ENCODE data around the gene CDH4.

CDH4 gene

GRCh38 chr20:61680096-61680495 lies 428.0 kb downstream of the CDH4 start:
- DNase-seq = no peak

DNA sequence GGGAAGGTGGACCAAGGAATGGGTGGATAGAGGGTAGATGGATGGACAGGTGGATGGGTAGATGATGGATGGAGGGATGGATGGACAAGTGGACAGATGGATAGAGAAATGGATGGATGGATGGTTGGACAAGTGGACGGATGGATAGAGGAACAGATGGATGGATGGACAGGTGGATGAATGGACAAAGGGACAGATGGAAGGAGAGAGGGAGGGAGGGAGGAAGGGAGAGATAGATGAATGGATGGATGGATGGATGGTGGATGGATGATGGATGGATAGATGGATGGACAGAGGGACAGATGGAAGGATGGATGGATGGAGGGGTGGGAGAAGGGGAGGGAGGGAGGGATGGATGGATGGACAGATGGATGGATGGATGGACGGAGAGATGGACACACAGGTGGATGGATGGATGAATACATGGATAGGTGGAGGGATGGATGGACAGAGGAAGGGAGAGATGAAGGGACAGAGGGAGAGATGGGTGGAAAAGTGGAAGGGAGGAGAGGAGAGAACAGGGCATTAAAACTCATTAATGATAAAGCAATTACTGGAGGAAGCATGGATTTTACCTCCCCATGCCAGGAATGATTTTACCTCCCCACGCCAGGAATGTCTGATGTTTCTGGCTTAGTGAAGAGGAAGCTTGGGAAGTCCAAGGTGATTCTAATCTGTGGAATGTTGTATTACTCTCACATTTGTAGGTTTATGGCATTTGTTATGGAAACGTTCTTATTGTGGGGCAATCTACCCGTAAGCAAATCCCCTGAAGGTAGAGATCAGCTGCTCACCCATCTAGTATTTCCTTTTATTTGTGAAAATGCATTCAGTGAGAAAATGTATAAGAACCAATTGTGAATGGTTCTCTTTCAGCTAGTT lies 430.3 kb downstream of the CDH4 start:
- DNase-seq = peak; percentile 29

DNA sequence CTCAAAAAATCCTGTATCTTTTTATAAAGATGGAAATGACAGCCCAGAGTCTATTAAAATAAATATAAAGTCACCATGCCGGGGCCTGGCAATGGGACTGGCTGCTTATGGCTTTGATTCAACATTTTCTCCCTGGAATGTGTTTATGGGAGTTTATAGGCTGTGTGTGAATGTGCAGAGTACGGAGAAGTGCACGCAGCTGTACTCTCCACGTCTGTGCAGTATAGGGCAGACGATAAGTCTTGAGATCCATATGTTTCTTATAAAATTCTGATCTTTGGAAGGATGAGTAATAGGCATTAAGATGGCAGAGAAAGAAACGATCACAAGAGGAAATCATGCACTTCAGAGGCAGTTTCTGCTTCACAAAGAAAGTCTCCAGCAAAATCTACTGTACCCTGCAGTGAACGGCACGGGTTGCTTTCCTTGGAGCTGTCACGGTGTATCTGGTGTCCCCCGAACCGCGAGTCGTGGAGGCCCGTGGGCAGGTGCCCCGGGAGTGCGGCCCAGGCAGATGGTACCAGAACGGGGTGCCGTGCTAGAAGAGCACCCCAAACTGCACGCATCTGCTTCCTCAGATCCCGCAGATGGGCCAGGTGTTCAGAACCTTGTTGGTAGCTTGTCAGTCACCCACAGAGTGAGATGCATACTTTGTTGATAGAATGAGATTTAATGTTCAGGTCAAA lies 431.1 kb downstream of the CDH4 start:
- DNase-seq = peak; percentile 88

DNA sequence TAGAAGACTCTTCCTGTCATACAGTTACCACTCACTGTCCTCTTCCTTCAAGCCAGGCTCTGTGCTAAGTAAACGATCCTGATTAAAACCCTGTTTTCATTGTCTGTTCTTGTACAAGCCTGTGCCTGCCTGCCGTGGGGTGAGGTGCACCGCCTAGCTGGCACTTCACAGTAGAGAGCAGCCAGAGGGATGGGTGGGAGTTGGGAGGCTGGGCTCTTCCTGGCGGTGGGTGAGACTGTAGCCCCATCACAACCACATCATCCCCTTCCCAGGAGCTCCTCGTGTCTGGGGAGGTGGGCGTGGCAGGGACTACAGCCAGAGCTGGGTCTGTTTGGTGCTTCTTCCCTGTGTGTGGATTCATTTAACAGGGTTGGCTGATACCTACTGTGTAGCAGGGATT lies 431.7 kb downstream of the CDH4 start:
- no peak for DNase-seq

DNA sequence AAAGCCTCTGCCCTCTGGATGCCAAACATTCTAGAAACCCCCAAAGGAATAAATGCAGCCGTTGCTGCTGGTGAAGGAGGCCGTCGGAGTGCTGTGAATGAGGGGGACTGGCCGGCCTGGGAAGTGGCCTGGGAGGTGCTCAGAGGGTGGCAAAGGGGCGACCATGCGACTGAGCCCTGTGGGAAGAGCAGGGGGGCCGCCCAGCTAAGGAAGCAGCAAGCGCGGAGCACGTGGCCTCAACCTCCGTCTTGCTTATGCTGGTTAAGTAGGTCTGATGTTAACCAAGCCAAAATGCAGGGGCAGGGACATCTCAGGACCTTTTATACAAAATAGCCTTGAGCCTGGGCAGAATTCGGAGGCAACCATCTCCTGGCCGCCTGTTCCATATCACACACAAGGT lies 432.1 kb downstream of the CDH4 start:
- DNase-seq = no peak

DNA sequence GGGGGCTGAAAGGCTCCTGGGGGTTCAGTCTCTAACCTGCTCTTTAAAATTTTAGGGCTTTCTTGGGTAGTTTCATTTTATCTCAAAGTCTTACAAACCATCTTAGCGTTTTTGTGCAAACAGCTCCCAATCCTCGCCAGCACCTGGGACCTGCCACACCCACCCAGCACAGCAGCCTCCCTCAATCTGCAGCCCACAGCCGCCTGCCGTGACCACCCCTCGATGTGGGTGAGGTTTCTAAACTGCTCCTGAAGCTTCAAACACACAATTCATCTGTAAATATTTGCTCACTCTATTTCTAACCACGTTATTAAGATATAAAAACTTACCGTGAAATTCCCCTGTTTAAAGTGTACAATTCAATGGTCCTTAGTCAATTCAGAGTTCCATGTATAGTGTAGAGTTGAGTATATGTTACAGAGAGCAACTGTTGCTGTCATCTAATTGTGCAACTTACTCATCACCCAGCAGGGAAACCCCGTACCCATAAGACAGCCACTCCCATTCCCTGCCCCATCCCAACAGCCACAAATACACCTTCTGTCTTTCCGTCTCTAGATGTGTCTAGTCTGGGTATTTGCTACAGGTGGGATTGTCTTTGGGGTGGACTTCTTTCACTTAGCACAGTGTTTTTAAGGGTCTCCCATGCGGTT lies 432.6 kb downstream of the CDH4 start:
- DNase-seq = no peak

DNA sequence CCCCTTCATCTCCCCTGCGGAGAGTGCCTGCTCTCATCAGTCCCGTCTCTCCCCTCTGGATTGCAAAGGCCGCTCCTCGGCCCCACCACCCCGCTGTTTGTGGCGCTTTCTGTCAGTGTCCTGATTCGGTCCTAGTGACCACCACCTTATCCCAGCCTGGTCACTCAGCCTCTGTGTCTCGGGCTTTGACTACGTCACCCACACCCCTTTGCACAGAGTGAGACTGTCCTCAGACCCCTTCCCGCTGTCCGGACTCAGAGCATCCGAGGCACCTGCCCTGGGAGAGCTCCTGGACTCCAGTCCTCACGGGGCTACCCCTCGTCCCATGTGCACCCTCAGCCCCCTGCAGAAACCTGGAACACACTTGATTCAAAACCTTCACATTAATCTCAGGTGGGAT lies 433.4 kb downstream of the CDH4 start:
- no peak for DNase-seq

- DNase-seq = no peak
These were observed 434.2 kb downstream of the CDH4 start for GRCh38 chr20:61686051-61686936.

DNA sequence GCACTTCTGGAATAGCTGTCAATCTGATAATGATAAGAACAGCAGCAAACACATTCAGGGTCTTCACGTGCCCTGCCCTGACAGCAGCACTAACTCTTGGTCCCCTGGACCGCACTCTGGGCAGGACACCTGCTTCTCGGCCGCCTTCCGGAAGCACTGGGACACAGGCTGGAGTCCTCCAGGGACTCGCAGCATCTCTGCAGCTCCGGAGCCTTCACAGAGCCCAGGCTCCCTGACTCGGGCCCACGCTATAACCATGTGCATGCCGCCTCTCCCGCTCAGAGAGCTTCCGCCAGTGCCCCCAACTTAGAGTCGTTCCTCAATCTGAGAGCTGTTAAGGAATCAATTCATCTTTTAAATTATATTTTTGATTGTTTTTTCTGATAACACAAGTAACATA lies 436.4 kb downstream of the CDH4 start:
- DNase-seq = no peak

- DNase-seq = no peak
These were observed 438.1 kb downstream of the CDH4 start for GRCh38 chr20:61690150-61690549.

DNA sequence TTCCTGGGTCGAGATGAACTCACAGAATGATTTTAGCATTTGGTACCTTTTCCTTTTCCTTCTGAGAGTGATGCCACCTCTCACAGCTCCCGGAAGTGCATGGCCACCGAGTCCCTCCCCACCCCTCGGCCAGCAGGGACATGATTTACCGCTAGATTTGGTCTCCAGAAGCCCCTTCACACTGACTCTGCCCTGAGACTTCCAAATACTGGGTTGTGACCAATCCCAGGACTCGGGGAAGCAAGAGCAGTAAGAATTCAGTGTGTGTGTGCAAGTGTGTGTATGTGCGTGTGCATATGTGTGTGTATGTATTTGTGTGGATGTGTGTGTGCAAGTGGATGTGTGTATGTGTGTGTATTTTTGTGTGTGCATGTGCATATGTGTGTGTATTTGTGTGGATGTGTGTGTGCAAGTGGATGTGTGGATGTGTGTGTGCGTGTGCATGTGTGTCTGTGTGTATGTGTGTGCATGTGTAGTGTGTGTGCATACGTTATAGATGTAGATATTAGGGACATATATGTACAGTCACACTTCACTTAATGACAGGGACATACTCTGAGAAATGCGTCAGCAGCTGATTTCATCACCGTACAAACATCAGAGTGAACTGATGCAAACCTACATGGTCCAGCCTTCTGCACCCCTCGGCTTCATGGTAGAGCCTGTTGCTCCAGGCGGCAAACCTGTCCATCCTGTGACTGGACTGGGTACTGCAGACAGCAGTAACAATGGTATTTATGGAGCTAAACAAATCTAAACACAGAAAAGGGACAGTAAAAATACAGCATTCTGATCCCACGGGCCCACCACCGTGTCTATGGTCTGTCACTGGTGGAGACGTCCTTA lies 439.2 kb downstream of the CDH4 start:
- DNase-seq = no peak

GRCh38 chr20:61691978-61692377 lies 439.9 kb downstream of the CDH4 start:
- DNase-seq = no peak

- DNase-seq = peak; percentile 58
These were observed 440.4 kb downstream of the CDH4 start for GRCh38 chr20:61692479-61692878.

DNA sequence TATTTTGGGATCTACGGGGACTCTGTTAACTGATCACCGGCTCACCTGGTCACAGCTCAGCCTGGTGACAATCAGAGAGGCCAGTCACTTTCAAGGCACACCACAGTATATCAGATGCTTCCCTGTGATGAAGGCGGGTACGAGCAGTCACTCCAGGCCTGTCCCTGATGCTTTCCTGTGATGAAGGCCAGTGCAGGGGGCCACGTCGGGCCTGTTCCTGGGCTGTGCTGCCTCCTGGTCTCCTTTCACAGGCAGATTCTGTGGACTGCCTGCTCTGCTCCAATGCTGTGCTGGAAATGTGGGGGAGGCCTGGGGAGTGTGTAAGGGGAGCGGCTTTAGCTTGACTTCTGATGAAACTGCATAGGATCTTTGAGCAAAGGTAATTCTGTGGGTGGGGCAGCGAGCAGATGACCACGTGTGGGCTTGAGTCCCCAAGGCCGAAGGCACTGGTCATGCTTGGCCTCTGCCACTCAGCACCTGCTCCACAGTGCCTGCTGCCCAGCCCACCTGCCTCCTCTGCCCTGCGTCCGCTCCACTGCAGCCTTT lies 441.1 kb downstream of the CDH4 start:
- no peak for DNase-seq

- DNase-seq = no peak
These were observed 442.6 kb downstream of the CDH4 start for GRCh38 chr20:61694682-61695081.

DNA sequence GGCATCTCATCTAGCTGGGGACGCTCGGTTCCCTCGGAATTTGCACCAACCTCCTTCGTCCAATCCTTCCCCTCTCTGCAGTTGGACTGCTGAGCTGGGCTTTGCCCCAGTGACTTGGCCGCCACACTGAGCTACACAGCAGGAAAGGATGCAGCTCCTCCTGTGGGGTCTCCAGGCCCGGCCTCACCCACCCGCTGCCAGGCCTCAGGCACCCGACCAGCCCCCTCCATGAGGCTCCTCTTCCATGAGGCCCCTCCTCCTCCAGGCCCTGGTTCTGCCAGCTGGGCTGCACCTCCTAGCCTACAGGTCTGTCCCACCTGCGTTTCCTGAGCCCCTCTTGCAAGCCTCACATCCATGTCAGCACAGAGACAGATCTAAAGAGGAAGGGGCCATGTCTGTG lies 443.7 kb downstream of the CDH4 start:
- DNase-seq = no peak

DNA sequence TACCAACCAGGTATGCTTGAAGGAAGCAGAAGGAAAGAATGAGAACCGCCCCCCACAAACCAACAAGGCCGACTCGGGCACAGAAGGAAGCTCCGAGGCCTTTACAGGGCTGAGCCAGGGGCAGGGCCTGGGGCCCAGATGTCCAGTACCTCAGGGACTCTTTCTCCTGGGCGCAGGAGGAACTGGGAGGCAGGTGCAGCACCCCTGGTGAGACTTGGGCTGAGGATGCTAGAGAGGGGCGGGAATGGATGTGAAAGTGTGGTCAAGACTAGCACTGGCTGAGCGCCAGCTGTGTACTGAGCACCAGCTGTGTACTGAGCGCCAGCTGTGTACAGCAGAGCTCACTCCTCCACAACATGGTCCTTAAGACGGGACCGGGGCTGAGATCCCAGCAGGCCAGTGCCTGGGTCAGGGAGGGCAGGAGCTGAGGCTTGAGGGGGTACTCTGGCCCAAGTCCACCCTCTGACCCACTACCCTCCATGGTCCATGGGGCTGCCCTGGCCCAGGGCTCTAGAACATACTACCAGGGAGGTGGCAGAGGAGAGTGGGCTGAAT lies 444.2 kb downstream of the CDH4 start:
- DNase-seq = no peak

GRCh38 chr20:61697666-61698597 lies 445.9 kb downstream of the CDH4 start:
- no peak for DNase-seq

DNA sequence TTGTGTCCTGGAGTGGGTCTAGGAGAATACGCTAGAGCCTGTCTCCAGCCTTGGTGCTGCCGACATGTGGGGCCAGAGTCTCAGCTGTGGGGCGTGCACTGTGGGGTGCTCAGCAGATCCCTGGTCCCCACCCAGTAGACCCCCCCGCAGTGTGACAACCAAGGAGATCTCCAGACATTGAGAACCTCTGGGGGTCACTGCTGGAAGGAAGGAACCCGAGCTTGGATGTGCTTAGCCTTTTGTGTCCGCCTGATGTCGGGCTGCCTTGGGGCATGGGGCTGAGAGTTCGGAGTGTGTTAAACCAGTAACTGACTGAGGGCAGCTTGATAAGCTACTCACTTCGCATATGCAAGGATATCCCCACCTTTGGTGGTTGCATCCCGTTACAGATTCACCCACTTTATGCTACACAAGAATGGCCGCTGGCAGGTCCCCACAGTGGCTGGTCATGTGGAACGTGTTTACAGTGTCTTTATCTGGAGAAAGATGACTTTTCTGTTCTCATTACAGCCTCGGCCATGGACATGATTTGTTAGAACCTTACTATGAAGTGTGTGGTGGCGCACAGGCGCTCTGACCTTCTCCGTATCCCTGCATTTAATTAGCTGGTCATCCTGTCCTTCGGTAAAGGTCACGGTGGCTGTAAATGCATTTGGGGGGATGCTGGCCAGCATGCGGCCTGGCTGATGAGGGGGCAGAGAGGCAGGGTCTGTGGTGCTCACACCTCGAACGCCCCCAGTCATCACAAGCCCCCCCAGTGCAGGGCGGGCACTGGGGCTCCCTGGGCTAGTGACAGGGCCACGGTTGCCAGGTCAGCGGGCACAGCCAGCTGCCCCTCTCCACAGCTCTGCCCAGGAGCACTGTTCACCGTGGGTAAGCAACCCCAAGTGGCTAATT lies 446.8 kb downstream of the CDH4 start:
- no peak for DNase-seq
